PC-3 (cell line): ENCODE measurements around the gene KIF1B. TPM values are rescaled to one million over a fixed set of nuclear protein-coding genes. Genes with fewer than 3 reads are reported as not detected.

Source experiments
- ATAC-seq: fragments of 200-7000 bp; cut with Tn5 transposase; 2 replicates; pipeline ENCODE4 v1.9.1; 2020; ENCODE audit warnings: mild to moderate bottlenecking, moderate library complexity
- BruUV-seq: library from RNA; stranded (reverse); fragments of 400-500 nt; replicated peaks from 2 replicates; lab custom pipeline; 2021; lab: Mats Ljungman, UMichigan
- CTCF ChIA-PET: fragments of 300-600 bp; sonication (Branson Sonifier 250); formaldehyde crosslinking; loops from one replicate; lab custom pipeline; 2022; ENCODE audit warnings: antibody characterized with exemption; lab: Charles Lee
- POLR2A ChIA-PET: fragments of 300-600 bp; sonication (Branson Sonifier 250); formaldehyde crosslinking; loops from one replicate; lab custom pipeline; 2022; ENCODE audit warnings: antibody characterized with exemption; ENCODE audit not compliant: unreplicated experiment; lab: Charles Lee
- DNase-seq: peaks from one replicate; pipeline ENCODE4 v3.0.0-alpha.2; 2015
- H2AFZ ChIP-seq: fragments of 300-600 bp; sonication (generic); 2 replicates; pipeline ENCODE4 v1.6.0; 2016; ENCODE audit warnings: antibody characterized with exemption, low read length
- H3F3A ChIP-seq: fragments of 300-600 bp; sonication (generic); one replicate; pipeline ENCODE4 v1.6.0; 2017; ENCODE audit warnings: antibody characterized with exemption, low read length, control low read depth, mild to moderate bottlenecking; ENCODE audit not compliant: unreplicated experiment
- H3K27ac ChIP-seq: fragments of 300-600 bp; sonication (generic); 2 replicates; pipeline ENCODE4 v1.5.1; 2016; ENCODE audit warnings: mild to moderate bottlenecking, low read length
- H3K27me3 ChIP-seq: fragments of 300-600 bp; sonication (generic); 2 replicates; pipeline ENCODE4 v1.6.1; 2016; ENCODE audit warnings: low read length, mixed read lengths
- H3K36me3 ChIP-seq: fragments of 300-600 bp; sonication (generic); 2 replicates; pipeline ENCODE4 v1.6.1; 2016; ENCODE audit warnings: low read depth, mixed run types, low read length, mixed read lengths
- H3K4me1 ChIP-seq: fragments of 300-600 bp; sonication (generic); 2 replicates; pipeline ENCODE4 v1.5.1; 2016; ENCODE audit warnings: low read length; ENCODE audit not compliant: insufficient read depth
- H3K4me2 ChIP-seq: fragments of 300-600 bp; sonication (generic); 2 replicates; pipeline ENCODE4 v1.6.0; 2016; ENCODE audit warnings: low read length
- H3K4me3 ChIP-seq: fragments of 300-600 bp; sonication (generic); 2 replicates; pipeline ENCODE4 v1.5.1; 2016; ENCODE audit warnings: mild to moderate bottlenecking, low read length, mixed read lengths
- H3K79me2 ChIP-seq: fragments of 300-600 bp; sonication (generic); 2 replicates; pipeline ENCODE4 v1.6.1; 2017; ENCODE audit warnings: low read length, mixed read lengths
- H3K9ac ChIP-seq: fragments of 300-600 bp; sonication (generic); 2 replicates; pipeline ENCODE4 v1.6.0; 2016; ENCODE audit warnings: mild to moderate bottlenecking, low read length
- H3K9me2 ChIP-seq: fragments of 300-600 bp; sonication (generic); replicated peaks from 2 replicates; pipeline ENCODE4 v1.6.1; 2016; ENCODE audit warnings: mixed run types, low read length, mixed read lengths
- H3K9me3 ChIP-seq: fragments of 300-600 bp; sonication (generic); 2 replicates; pipeline ENCODE4 v1.6.1; 2016; ENCODE audit warnings: low read length, mixed read lengths
- H4K20me1 ChIP-seq: fragments of 300-600 bp; sonication (generic); 2 replicates; pipeline ENCODE4 v1.6.1; 2016; ENCODE audit warnings: low read length, mixed read lengths
- EZH2 ChIP-seq: fragments of 300-600 bp; sonication (generic); IDR thresholded peaks from one replicate; pipeline ENCODE4 v1.6.1; 2017; ENCODE audit warnings: antibody characterized with exemption, mild to moderate bottlenecking, low read length; ENCODE audit not compliant: unreplicated experiment
- EZH2phosphoT487 ChIP-seq: fragments of 300-600 bp; sonication (generic); IDR thresholded peaks from 2 replicates; pipeline ENCODE4 v1.6.1; 2018; ENCODE audit warnings: mild to moderate bottlenecking, antibody characterized with exemption, low read length, borderline replicate concordance
- intact Hi-C: fragments of 100-400 bp; cut with micrococcal nuclease; formaldehyde crosslinking; loops from 2 replicates; pipeline ENCODE4 v1.9.0; 2023
- total RNA-seq: library from RNA; depleted of rRNA; stranded (reverse); fragments of >200 nt; gene quantifications from 2 replicates; pipeline ENCODE4 v1.2.3, GENCODE V29; 2014
- TF ChIP-seq, protein P1 (sequence below): fragments of 300-600 bp; sonication (generic); conservative IDR thresholded peaks from 2 replicates; pipeline ENCODE4 v1.5.1; 2017; ENCODE audit warnings: antibody characterized with exemption, low read depth, mild to moderate bottlenecking, low read length

KIF1B gene
- total RNA-seq, 1 experiment from 2014 or later: 21.4 TPM

DNA sequence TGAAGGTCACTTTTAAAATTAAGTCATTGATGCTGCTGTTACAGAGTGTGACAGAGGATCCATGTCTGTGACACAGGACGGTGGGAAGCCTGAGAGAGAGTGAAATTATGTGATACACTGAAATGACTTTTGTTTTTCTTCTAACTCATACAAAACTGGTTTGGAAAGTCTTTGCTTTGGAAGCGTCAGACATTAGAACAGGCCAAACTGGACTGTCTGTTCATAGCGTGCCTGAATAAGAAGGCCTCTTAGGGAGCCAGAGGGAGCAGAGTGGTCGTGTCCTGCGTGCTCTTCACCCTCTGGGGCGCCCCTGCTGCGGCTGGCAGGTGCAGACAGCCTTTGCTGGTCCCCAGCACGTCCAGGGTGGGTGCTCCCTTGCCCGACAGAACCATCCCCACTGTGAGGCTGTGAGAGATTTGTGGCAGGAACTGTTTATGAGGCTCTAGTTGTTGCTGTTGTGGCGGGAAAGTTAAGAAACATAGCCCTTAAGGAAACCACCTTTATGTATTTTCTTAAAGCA is 168.8 kb downstream of the KIF1B start:
- DNase-seq (no peak), ATAC-seq (no peak)
- H3K36me3 ChIP-seq: 0 out of 2 replicates have a peak, but pooled peaks cover 3% of the 10 kb centered on the region
- CTCF ChIA-PET: no interaction called here
- POLR2A ChIA-PET: no interaction called here
- no peaks in the 10 kb centered on the region for H3K27me3 ChIP-seq
- no peaks in the 10 kb centered on the region for H3K9me3 ChIP-seq
- no peaks in the 10 kb centered on the region for H3K79me2 ChIP-seq
- peaks cover 4% of the 10 kb centered on the region for H3F3A ChIP-seq
- TF ChIP-seq, protein P1, sequence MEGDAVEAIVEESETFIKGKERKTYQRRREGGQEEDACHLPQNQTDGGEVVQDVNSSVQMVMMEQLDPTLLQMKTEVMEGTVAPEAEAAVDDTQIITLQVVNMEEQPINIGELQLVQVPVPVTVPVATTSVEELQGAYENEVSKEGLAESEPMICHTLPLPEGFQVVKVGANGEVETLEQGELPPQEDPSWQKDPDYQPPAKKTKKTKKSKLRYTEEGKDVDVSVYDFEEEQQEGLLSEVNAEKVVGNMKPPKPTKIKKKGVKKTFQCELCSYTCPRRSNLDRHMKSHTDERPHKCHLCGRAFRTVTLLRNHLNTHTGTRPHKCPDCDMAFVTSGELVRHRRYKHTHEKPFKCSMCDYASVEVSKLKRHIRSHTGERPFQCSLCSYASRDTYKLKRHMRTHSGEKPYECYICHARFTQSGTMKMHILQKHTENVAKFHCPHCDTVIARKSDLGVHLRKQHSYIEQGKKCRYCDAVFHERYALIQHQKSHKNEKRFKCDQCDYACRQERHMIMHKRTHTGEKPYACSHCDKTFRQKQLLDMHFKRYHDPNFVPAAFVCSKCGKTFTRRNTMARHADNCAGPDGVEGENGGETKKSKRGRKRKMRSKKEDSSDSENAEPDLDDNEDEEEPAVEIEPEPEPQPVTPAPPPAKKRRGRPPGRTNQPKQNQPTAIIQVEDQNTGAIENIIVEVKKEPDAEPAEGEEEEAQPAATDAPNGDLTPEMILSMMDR: no peak
- TF ChIP-seq EZH2phosphoT487: no peak
- no peak for TF ChIP-seq EZH2
- H2AFZ ChIP-seq: no peak overlapping the region
- peak overlapping the region; percentile 60 for H3K27ac ChIP-seq
- peaks cover 35% of the 10 kb centered on the region for H3K4me1 ChIP-seq
- no peak overlapping the region for H3K4me3 ChIP-seq
- no TSS peak for BruUV-seq
- no peak overlapping the region for H3K9ac ChIP-seq
- H3K9me2 ChIP-seq: no peaks in the 10 kb centered on the region
- 0 out of 2 replicates have a peak, but pooled peaks cover 4% of the 10 kb centered on the region for H4K20me1 ChIP-seq
- H3K4me2 ChIP-seq: peak overlapping the region; percentile 56
- intact Hi-C loops: no loop called here

DNA sequence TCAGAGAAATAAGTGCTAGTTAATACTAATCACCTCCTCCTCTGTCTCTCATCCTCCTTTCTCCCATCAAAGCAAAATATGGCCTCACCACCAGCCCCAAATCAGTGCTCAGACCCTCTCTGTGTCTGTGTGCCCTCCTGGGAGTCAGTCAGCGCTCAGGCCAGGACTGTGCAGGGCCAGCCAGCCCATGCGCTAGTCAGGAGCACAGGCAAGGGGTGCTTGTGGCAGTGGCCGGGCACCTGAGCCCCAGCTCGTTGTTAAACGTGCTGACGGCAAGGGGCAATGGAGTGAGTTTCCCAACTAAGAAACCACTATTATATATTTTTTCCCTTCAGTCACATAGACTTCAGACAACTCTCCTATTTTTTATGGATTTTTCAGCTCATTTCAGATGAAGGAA is 169.3 kb downstream of the KIF1B start:
- H3K9me3 ChIP-seq: no peaks in the 10 kb centered on the region
- H3K27me3 ChIP-seq: no peaks in the 10 kb centered on the region
- H3K4me1 ChIP-seq: peaks cover 35% of the 10 kb centered on the region
- no peaks in the 10 kb centered on the region for H3K9me2 ChIP-seq
- ChIA-PET CTCF (no interaction called here), POLR2A (no interaction called here)
- no peak overlapping the region for H3K4me2 ChIP-seq
- no peak overlapping the region for H3K9ac ChIP-seq
- no peak overlapping the region for H2AFZ ChIP-seq
- 0 out of 2 replicates have a peak, but pooled peaks cover 4% of the 10 kb centered on the region for H4K20me1 ChIP-seq
- no peak overlapping the region for H3K27ac ChIP-seq
- TF ChIP-seq, protein P1: no peak
- TF ChIP-seq EZH2: no peak
- no peak for TF ChIP-seq EZH2phosphoT487
- intact Hi-C loops: no loop called here
- H3K79me2 ChIP-seq: no peaks in the 10 kb centered on the region
- H3F3A ChIP-seq: peaks cover 4% of the 10 kb centered on the region
- DNase-seq (no peak), ATAC-seq (no peak)
- BruUV-seq: no TSS peak
- no peak overlapping the region for H3K4me3 ChIP-seq
- 0 out of 2 replicates have a peak, but pooled peaks cover under 1% of the 10 kb centered on the region for H3K36me3 ChIP-seq

DNA sequence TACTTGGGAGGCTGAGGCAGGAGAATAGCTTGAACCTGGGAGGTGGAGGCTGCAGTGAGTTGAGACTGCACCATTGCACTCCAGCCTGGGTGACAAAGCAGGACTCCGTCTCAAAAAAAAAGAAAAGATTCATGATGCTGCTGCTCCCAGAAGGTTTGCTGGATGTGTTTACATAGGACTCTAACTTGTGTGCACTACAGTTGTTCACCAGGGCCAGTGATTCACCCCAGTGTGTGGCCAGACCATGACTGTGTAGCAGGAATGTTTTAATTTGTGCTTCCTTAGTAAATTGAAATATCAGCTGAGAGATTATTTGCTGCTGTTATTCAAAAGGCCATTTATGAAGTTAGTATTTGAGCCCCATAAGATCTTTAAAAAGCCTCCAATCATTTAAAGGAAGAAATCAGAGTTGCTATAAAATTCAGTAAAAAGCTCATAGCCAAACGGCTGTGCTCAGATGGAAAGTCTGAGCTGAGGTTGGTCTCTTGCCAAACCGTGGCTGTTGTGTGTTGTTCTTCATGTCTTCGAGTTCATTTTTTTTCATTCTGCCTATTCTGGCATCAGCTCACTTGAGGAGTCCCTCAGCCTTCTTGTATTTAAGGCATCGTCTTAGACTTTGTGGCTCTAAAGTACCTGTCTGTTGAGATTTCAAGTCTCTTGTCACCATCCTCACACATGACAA is 170.4 kb downstream of the KIF1B start:
- peak; percentile 86 for DNase-seq
- Histone ChIP-seq H3K79me2 (no peaks in the 10 kb centered on the region), H3K4me1 (peaks cover 35% of the 10 kb centered on the region), H3K4me3 (no peak overlapping the region), H3K27ac (peak overlapping the region; percentile 53), H3F3A (peaks cover 4% of the 10 kb centered on the region), H3K9me3 (no peaks in the 10 kb centered on the region), H4K20me1 (0 out of 2 replicates have a peak, but pooled peaks cover 4% of the 10 kb centered on the region), H3K9ac (no peak overlapping the region), H3K9me2 (no peaks in the 10 kb centered on the region), H2AFZ (0 out of 2 replicates have a peak overlapping the region, but pooled peaks have one; percentile 17), H3K4me2 (peak overlapping the region; percentile 71), H3K27me3 (no peaks in the 10 kb centered on the region), H3K36me3 (no peaks in the 10 kb centered on the region)
- CTCF ChIA-PET: no interaction called here
- TF ChIP-seq EZH2 (no peak), EZH2phosphoT487 (no peak)
- TF ChIP-seq, protein P1: no peak
- ATAC-seq: peak; percentile 99
- POLR2A ChIA-PET: interaction anchor here (0.6 kb wide), 1 partner anchor 45 kb away, joined by 5 read pairs; no protein-coding TSS in a partner anchor
- BruUV-seq: no TSS peak
- intact Hi-C loops: no loop called here
